BJ (cell line): ENCODE measurements around the gene SPATA31D3. TPM values are rescaled to one million over a fixed set of nuclear protein-coding genes. Genes with fewer than 3 reads are reported as not detected.

ENCODE experiments used
- polyA plus RNA-seq: library from polyadenylated mRNA; depleted of rRNA; stranded (reverse); fragments of >200 nt; gene quantifications from 2 replicates; pipeline ENCODE4 v1.2.3, GENCODE V29; 2011; rRNA removed

Gene SPATA31D3
- polyA plus RNA-seq, 1 experiment, result not detected

Other genes starting within 250 kb of the SPATA31D3 start
- gene SPATA31D4, start 15.1 kb upstream of the SPATA31D3 start, polyA plus RNA-seq, result not detected in 2 replicates
- gene SPATA31D1, start 45.3 kb downstream of the SPATA31D3 start, polyA plus RNA-seq, result not detected in 2 replicates